Cardiac fibroblast (primary cell): ENCODE data around the gene NAV2.

Source experiments
- DNase-seq, 2 donors: peaks; one replicate each; pipeline versions ENCODE4 v3.0.0 to v3.0.0-alpha.2; 2010; ENCODE audit warnings: low read depth in 2 of 2
- H3K4me3 ChIP-seq, 2 donors: replicated peaks in 1 of 2; 1 replicate in 1 of 2; 2 replicates in 1 of 2; pipeline ENCODE4 v1.5.1; 2011; ENCODE audit warnings: low read depth in 2 of 2, low read length in 2 of 2, mild to moderate bottlenecking in 2 of 2, moderate library complexity in 1 of 2
- TF ChIP-seq, protein P1 (sequence below): IDR thresholded peaks from one replicate; pipeline ENCODE4 v1.5.1; 2011; ENCODE audit warnings: low read depth, mild to moderate bottlenecking, low read length, inconsistent platforms

Gene NAV2

DNA sequence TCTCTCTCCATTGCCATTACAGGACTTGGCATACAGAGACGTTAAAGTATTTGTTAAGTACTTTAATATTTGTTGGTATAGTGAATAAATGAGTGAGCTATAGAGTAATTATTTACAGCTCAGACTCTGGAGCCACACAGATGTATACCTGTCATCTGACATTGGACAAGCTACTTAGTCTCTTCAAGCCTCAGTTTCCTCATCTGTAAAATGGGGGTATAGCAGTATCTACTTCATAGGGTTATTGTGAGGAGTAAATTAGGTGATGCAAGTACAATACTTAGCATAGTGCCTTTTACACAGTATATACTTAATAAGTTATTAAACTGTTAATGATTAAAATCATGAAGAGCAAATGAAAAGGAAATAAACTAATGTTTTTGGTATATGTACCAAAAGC is 203.2 kb downstream of the NAV2 start:
- TF ChIP-seq, protein P1, sequence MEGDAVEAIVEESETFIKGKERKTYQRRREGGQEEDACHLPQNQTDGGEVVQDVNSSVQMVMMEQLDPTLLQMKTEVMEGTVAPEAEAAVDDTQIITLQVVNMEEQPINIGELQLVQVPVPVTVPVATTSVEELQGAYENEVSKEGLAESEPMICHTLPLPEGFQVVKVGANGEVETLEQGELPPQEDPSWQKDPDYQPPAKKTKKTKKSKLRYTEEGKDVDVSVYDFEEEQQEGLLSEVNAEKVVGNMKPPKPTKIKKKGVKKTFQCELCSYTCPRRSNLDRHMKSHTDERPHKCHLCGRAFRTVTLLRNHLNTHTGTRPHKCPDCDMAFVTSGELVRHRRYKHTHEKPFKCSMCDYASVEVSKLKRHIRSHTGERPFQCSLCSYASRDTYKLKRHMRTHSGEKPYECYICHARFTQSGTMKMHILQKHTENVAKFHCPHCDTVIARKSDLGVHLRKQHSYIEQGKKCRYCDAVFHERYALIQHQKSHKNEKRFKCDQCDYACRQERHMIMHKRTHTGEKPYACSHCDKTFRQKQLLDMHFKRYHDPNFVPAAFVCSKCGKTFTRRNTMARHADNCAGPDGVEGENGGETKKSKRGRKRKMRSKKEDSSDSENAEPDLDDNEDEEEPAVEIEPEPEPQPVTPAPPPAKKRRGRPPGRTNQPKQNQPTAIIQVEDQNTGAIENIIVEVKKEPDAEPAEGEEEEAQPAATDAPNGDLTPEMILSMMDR: no peak
- DNase-seq: no peak
- no peak overlapping the region for H3K4me3 ChIP-seq

DNA sequence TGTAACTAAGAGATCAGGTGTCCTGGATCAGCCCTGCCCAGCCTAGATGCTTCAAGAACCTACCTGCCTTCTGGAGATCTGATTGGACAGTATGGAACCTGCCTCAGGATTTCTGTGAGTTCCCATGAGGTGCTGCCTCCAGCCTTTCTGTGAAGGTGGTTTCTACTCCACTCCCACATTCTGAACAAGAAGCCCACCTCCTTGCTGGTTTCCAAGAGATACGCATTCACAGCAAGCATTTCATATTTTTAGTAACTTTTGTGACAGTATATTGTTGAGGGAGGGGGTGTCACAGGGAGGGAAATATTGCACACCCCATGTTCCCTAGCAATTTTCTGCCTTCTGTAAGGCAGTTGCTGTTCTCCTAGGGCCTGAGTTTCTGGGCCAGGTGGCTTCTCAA is 204.4 kb downstream of the NAV2 start:
- DNase-seq: no peak
- TF ChIP-seq, protein P1: no peak
- H3K4me3 ChIP-seq: no peak overlapping the region

DNA sequence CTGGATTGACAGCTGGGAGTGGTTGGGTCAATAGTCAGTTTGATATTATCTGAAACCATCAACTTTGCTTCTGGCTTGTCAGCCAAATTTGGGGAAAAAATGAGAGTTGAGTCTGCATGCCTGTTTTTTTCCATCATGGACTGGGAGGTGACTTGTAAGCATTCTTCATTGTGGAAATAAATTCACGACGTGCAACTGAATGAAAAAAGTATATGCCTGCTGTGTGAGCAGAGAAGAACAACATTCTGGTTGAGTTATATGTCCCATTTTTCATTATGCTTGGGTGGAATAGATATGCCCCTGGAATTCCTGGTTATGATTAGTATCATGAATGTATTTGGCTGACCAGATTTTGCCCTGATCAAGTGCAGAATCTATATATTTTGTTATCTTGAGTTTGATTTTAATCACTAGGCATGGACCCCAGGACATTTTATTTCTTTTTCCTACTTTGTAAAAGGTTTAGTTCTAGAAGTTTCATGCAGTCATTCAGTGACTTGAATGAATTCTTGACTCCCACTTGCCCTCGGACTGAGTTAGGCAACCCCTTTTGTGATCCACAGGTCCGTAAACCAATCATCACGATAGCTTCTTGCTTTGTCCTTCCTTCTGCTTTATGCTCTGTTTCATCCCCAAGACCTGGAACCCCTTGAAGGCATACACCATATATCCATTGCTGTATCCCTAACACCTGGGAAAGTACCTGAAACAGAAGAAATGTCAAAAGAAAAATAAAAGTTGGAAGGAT is 205.8 kb downstream of the NAV2 start:
- DNase-seq: peak; percentile 58 to 79
- H3K4me3 ChIP-seq: no peak overlapping the region
- TF ChIP-seq, protein P1: no peak

DNA sequence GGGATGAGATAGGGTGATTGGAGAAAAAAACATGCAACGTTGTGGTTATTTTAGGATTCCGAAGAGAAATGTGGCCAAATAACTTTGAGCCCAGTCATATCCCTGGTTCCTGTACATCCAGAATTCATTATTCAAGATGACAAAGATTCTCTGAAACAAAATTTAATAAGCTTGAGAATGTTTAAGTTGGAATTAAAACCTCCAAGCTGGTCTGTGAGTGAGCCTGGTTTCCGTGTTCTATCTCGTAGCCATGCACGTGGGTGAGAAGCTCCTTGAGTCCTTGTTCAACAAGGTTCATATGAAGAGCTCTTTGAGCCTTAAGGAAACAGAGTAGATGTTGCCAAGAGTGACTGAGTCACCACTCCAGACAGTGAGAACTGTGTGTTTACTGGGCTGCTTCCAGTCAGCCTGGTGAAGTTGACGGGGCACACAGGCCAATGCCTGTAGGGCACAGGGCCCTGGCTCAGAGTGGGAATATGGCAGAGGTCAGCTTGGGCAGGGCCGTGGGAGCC is 206.5 kb downstream of the NAV2 start:
- peak; percentile 94 to 97 for DNase-seq
- H3K4me3 ChIP-seq: no peak overlapping the region
- TF ChIP-seq, protein P1: no peak

DNA sequence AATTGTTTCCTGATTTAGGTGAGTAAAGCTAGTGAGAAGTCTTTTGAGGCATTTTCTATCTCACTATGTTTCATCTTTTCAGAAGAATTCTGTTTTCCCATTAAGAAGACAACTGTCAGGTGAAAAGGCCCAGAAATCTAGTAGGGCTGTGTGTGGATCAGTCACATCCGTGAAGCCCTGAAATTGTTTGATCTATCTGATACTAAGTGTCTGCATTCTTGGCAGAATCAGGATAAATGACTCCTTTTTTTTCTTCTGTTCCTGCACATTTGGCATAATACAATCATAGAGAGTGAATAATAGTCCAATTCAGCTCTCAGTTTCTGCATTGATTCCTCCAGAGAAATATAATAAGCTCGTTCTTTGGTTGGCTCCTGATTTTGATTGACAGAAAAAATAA is 208.3 kb downstream of the NAV2 start:
- no peak overlapping the region for H3K4me3 ChIP-seq
- TF ChIP-seq, protein P1: no peak
- no peak for DNase-seq

DNA sequence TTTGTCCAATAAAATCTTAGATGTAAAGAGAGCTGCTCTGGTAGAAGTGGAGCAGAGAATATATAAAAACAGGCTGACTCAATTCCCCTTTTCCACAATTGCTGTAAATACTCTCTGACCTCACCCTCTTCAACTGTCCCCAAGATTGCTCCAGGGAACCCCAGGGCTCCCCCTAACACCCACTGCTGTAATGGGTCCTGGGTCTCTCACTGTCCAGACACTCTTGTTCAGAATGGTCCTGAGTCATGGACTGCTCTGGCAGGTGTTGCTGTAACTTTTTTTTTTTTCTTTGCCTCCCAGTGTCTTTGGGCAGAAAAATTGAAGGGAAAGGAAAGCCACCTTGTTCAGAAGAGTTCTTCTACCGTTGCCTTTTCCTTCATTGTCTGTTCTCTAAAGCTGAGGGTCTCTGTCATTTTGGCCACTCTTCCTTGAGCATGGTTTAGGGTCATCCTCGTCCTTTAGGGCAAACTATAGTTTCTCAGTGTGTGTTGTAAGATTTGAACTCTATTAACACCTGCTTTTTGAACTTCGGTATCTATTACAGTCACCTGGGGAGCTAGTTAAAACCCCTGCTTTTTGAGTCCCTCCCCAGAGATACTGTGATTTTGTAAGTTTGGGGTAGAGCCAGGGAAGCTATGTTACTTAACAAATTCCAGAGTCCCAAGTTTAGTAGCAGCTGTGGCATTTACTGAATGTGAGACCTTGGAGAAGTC is 209.5 kb downstream of the NAV2 start:
- TF ChIP-seq, protein P1: no peak
- H3K4me3 ChIP-seq: no peak overlapping the region
- peak in 1 of 2 donors; percentile 25 for DNase-seq
